T-helper 2 cell (primary cell): ENCODE data around the gene SMIM33.
"Not testable (repeated sequence)": the region's sequence is repeated elsewhere in the genome, so short reads cannot be mapped to it uniquely, and the experiment has no call there.

Experiments used
- DNase-seq, 5 experiments: peaks; one replicate each; pipeline versions ENCODE4 v3.0.0 to v3.0.0-alpha.2; 2012 to 2022
- total RNA-seq, 2 donors: gene quantifications; one replicate each; lab custom pipeline; 2026; lab: John Stamatoyannopoulos, UW

The SMIM33 gene
- 0 to 0.47 reads per million in 2 donors for total RNA-seq

DNA sequence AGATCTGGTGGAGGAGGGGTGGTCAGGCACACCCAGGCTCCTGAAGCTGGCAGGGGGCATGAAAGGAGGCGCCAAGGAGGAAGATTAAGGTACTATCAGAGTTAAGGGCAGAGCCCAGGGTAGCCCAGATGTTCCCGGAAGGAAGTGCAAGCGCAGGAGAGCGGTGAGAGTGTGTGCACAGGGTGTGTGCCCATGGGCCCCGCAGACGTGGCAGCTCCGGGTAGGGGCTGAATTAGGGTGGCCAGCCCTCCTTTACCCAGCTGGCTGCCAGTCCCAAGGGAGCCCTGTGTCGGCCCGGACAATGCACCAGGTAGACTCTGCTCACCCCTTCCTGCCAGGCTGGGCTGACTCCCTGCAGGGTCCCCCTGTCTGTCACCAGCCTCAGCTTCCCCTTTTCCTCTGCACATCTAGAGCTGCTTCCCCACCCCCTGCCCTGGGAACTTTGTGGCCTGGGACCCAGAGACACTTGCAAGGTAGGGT is at the start of gene SMIM33:
TSS of gene SMIM33 (plus strand) at position 184 of the 480 bp plus-strand sequence. CDS start at position 302, 118 bp downstream.
- DNase-seq: peak in 3 of 5 experiments; percentile 21 to 71 (median 46)

DNA sequence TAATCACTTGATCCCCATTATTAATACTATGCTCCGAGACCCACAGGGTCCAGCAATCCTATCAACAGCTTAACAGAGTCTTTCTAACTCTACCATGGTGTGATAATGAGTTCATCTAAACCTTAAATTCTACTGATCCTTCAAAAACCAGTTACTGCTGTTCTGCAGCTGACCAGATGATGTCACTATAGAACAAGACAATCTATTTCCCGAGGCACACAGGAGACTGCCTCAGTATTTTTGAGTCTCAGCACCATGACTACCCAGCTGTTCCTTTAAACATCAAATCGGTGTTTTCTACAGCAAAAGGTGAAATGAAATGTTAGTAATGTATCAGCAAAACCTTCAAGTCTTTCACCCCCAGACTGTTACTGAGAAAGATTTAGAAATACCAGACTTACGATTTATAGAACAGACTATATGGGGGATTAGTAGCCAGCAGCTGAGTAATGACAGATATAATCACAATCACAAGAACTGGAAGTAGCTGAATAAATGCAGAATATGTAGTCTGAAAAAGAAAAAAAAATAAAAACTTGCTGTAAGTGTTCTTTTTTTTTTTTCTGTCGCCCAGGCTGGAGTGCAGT is 48.4 kb upstream of the SMIM33 start:
- DNase-seq: peak in 3 of 5 experiments; percentile 15 to 82 (median 50)

DNA sequence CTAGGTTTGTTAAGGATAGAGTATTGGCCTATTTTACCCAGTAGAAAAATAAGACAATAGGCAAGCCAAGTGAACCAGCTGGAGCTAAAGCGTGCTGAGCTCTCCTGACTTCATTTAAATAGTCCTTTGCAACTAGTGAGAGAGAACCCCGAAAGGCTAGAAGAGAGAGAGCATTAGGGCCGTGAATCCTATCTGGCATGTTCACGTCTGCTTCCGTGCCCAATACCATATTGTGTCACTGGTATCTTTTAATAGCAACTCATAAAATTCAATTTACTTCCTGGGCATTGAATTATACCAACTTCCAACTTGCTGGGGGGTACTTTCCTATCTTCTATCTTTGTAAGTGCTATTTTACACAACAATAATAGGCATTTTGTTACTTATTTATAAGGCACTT is 45.3 kb upstream of the SMIM33 start:
- no peak for DNase-seq

DNA sequence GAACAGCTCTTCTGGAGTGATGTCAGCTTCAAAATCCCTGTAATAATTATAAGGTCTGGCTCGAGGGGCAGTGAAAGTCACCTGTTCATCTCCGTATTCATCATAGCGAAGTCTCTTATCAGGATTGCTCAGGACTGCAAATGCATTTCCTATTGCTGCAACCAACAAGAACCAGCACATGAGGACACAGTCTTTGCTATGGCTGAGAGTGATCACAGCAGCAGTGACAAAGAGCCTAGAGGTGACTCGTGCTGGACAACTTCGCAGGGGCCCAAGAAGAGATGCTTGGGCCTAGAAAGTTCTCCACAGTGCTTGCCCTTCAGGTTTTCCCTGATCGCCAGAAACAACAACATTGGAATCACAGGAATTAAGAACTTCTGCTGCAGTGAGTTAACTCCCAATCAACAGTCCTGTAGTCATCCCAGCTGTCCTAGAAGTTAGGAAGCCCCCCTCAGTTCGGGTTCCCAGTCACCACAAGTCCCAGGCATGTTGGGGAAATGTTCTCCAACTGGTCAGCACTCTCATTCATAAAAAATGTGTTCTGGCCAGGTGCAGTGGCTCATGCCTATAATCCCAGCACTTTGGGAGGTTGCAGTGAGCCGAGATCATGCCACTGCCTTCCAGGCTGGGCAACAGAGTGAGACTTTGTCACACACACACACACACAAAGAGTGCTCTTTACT is 44.5 kb upstream of the SMIM33 start:
- no peak for DNase-seq

DNA sequence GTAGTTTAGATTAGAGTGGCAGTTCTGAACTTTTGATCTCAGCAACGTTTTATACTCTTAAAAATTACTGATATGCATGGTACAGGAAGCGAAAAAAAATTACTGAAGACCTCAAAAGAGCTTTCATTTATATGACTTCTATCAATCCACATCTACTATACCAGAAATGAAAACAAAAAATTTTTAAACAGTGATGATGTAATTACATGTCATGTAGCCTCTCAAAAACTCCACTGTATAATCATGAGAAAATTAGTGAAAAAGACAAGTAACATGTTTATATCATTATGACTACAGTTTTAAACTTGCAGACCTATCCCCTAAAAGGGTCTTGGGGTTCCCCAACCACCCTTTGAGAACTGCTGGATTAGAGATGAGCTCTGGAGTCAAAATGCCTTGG is 40.8 kb upstream of the SMIM33 start:
- DNase-seq: peak in 1 of 5 experiments; percentile 16

DNA sequence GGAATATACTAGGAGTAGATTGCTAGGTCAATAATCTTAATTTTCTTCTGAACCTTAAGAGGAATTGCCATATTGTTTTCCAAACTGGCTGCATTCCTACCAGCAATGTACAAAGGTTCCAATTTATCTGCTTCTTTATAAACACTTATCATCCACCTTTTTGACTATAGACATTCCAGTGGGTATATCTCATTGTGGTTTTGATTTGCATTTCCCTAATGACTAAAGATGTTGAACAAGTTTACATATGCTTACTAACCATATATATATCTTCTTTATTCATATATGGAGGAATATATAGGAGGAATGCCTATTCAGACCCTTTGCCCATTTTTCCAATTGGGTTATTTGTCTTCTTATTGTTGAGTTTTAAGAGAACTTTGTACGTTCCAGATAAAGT is 39.1 kb upstream of the SMIM33 start:
- DNase-seq: no peak

DNA sequence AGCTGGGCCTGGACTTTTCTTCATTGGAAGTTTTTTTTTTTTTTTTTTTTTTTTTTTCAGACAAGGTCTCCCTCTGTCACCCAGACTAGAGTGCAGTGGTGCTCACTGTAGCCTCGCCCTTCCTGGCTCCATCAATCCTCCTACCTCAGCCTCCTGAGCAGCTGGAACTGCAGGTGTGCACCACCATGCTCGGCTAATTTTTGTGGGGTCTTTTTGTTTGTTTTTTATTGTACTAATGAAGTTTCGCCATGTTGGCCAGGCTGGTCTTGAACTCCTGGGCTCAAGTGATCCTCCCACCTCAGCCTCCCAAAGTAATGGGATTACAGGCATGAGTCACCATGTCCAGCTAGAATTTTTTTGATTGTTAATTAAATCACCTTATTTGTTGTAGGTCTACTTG is 35.1 kb upstream of the SMIM33 start:
- DNase-seq: no peak

DNA sequence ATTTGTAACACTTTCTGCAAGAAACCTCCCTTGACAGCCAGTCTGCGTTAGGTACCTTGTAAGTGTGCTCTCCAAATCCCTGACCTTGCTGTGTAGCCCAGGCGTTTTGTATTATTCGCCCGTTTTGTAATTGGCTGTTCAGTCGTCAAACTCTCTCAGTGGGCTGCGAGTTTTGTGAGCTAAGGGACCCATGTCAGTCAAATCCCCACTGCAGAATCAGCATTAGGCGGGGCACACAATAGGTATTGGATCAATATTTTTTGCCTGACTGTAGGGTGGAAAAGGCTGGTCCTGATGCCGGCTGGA is 32.1 kb upstream of the SMIM33 start:
- no peak for DNase-seq

DNA sequence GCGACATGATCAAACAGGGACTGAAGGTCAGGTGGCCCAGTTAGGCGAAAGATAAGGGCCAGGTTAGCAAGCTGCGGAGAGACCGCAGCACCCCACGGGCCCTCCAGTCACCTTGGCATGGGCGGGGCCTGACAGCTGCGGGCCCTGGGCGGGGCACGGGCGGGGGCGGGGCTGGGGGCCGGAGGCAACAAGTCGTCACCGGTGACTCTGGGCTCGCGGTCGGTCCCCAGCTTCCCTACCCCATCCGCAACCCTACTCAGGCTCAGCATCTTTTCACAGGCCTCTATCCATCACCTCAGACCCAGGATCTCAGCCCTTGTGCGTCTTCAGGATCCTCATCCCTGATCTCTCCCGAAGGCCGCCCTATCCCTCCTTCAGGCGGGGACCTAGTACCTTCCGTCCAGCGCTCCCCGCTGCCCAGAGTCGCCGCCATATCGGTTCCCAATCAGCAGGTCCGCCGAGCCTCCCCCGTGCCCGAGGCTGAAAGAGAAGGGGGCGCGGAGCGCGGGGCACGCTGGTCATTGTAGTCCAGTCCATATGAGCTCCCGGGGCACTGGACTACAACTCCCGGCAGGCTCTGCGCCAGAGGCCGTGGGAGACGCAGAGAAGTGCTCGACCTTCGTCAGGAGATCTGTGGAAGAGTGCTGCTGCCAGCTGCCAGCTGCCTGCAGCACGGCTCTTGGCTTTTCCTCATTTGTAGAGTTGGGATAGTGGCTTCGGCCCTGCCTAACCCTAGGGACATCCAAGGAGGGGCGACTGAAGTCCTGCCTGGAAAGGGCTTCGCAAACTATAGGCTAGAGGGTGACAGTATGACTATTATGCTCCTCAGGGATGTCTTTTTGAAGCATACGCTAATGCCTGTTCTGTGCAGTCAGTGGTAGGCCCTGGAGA is 31.5 kb upstream of the SMIM33 start, which contains the start of gene DNAJC18:
TSS of gene DNAJC18 (minus strand) at position 513 of the 891 bp plus-strand sequence. CDS start at position 433, 80 bp downstream.
- DNase-seq: peak; percentile 76 to 92 (median 86)

DNA sequence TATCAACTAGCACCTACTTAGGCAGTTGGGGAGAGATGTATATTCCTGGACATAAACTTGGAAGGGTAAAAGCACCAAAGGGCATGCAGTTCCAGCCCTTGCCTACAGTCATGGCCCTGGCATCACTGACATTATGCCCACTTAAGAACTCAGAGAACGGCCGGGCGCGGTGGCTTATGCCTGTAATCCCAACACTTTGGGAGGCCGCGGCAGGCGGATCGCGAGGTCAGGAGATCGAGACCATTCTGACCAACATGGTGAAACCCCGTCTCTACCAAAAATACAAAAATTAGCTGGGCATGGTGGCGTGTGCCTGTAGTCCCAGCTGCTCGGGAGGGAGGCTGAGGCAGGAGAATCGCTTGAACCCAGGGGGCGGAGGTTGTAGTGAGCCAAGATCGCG is 30.4 kb upstream of the SMIM33 start:
- not testable (repeated sequence) for DNase-seq

DNA sequence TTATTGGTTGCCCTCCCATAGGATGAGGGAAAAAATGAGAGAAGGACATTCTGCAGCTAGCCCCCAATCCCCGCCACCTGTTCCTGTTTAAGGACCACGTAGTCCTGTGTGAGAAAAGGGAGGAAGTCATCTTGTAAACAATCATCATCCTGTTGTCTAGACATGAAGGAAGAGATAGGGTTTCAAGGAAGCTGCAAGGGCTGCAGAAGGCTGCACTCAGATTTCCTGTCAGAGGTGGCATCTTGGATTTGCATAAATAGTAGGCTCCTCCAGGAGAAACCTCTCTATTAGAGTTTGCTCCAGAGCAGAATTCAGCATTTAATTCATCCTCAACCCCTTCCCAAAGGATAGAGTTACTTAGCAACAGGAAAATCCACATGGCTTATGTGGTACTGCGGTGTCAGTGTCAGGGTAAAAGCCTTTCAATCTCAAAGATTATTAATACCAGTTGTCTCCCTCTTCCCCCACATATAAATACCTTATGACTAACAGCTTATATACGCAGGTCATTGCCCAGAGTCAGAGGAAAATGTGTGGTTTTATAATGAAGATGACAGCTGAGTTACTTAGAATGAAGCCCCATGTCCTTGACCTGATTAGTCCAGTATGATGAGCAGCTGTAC is 26.9 kb upstream of the SMIM33 start:
- peak in 2 of 5 experiments; percentile 39 to 48 for DNase-seq

DNA sequence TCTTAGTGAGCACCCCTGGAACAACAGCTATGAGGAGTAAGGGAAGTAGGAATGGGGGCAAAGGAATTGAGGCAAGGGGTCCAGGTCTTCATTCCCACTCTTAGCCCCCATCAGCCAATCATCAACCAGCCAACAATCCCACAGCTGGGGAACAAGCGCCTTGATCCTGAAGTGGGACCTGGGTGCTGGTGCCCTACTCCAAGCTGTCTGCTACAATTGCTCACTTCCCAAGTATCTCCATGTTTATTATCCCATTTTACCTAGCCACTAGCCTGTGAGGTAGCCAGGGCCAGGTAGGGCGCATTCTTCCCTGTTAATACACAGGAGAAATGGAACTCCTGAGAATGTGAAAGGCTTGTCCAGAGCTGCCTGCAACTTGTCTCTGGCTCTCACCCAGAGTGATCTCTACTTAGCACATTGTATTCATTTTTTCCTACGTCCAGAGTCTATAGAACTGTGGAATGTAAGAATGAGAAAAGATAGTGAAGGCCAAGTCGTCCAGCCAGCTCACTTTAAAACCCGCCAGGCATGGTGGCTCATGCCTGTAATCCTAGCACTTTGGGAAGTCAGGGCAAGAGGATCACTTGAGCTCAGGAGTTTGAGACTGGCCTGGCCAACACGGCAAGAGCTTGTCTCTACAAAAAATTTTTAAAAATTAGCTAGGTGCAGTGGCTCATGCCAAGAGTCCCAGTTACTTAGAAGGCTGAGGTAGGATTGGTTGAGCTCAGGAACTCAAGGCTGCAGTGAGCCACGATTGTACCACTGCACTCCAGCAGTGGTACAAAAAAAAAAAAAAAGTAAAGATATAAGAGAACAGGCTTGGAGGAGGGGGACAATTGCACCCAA is 25.3 kb upstream of the SMIM33 start:
- DNase-seq: no peak

DNA sequence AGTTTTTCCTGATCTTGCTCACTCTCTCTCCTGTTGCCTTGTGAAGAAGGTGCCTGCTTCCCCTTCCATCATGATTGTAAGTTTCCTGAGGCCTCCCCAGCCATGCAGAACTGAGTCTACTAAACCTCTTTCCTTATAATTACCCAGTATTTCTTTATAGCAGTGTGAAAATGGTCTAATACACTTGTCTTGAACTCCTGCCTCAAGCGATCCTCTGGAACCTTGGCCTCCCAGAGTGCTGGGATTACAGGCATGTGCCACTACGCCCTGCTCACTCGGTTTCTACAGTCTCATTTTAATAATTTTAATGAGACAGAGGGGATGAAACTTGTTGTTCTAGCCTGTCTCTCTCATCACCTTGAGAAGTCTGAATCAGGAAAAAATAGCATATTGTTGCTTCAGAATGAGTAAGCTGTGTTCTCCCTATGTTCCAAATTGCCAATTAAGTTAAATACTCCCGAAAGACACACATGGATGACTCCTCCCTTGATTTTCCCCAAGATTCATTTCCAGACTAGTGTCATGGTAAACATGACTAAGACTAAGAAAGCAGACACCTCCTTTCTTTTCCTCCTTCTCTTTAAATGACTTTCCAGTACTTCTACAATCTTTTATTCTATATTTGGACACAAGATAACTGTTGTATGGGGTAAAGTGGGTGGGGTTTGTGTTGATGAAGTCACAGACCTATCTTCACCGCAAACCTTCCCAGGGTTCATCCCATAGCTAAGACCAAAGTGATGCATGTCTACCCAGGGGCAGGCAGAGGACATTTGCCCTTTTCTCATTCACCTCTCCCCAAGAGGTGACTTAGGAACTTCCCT is 23.6 kb upstream of the SMIM33 start:
- DNase-seq: peak in 1 of 5 experiments; percentile 72

DNA sequence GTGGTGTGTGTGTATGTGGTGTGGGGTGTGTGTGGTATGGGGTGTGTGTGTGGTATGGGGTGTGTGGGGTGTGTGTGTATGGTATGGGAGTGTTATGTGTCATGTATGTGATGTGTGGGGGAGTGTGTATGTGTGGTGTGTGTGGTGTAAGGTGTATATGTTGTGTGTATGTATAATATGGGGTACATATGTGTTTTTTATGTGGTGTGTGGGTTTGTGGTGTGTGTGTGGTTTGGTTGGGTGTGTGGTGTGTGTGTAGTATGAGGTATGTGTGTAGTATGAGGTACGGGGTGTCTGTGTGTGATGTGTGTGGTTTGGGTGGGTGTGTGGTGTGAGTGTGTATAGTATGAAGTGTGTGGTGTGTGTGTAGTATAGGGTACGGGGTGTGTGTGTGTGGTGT is 19.6 kb upstream of the SMIM33 start:
- peak in 1 of 5 experiments; percentile 55 for DNase-seq

DNA sequence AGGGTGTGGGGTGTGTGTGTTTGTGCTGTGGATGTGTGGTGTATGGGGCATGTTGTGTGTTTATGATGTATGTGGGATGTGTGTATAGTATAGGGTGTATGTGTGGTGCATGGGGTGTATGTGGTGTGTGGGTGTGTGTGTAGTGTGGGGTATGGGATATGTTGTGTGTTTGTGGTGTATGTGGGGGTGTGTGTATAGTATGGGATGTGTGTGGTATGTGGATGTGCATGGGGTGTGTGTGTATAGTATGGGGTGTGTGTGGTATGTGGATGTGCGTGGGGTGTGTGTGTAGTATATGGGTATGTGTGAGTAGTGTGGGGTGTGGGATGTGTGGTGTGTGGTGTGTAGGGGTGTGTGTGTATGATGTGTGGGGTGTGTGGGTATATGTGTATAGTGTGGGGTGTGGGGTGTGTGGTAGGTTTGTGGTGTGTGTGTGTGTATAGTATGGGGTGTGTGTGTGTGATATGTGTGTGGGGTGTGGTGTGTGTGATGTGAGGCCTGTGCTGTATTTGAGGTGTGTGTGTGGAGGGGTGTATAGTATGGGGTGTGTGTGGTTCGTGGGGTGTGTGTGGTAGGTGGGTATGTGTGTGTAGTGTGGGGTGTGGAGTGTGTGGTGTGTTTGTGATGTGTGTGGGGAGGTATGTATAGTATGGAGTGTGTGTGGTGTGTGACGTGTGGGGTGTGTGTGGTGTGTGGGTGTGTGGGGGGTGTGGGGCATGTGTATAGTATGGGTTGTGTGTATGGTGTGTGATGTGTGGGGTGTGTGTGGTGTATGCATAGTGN is 18.7 kb upstream of the SMIM33 start:
- peak in 1 of 5 experiments; percentile 73 for DNase-seq

DNA sequence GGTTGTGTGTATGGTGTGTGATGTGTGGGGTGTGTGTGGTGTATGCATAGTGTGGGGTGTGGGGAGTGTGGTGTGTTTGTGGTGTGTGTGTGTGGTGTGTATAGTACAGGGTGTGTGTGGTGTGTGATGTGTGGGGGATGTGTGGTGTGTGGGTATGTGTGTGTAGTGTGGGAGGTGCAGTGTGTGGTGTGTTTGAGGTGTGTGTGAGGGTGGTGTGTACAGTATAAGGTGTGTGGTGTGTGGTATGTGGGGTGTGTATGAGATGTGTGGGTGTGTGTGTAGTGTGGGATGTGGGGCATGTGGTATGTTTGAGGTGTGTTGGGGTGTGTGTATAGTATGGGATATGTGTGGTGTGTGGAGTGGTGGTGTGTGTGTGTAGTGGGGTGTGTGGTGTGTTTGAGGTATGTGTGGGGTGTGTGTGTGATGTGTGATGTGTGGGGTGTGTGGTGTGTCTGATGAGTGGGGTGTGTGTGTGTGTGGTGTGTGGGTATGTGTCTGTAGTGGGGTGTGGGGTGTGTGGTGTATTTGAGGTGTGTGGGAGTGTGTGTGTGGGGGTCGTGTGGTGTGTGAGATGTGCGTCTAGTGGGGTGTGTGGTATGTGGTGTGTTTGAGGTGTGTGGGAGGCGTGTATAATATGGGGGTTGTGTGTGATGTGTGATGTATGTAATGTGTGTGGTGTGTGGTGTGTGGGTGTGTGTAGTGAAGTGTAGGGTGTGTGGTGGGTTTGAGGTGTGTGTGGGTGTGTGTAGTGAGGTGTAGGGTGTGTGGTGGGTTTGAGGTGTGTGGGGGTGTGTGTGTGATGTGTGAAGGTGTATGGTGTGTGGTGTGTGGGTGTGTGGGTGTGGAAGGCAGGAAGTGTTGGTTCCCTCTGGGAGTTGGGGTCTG is 16.9 kb upstream of the SMIM33 start:
- peak in 2 of 5 experiments; percentile 69 to 85 for DNase-seq

DNA sequence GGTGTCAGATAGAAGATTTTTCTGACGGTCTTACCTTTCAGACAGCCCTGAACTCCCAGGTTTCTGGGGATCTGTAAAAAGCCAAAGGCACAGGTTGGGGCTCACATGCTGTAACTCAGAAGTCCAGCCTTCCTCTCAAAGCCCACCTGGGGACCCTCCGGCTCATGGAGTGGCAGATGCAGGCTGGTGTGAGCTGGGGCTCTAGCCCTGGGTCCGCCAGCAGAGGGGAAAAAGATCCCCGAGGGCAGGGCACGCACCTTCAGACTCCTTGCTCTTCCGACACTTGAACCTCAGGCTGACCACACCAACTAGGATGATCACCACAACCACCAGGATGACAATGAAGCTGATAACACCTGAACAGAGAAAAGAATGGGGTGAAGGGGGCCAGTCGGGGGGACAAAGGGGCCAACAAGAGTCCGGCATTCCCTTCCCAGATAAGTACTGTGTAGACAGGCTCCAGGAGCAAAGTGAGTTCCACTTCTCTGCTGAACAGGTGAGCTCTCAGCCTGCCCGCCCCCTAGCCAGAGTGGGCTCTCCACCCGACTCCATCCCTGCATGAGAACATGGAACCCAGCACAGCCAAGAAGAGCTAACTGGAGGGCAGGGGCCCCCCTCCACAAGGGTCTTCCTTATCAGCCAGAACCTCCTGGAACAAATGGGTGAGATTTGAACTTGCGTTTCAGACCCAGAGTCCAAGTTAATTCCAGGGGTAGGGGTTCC is 16.1 kb upstream of the SMIM33 start:
- DNase-seq: no peak

DNA sequence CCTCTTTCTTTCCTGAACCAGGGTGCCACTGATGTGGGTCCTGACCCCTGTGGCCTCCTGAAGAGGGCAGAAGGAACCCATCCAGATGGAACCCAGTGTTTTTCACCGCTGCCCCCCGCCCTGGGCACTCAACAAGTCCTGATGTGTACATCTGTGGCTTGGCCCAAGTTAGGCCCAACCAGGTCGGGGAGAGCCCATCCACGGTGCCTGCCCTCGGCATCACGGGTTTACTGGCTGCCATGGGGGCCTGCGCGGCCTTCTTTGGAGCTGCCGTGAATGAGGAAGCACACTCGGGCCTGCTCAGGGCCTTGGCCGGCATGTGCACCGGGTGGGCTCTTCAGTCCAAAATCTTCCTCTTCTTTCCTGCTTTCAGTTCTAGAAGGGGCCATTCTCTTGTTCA is 14.0 kb upstream of the SMIM33 start:
- DNase-seq: no peak
